HepG2 (cell line): Measurements from ENCODE around the gene MPO. TPM values are rescaled to one million over a fixed set of nuclear protein-coding genes. Genes with fewer than 3 reads are reported as not detected.
A peak's percentile ranks its signal among the peaks of the same experiment; 100 is the strongest.

Source experiments
- ATAC-seq: fragments of 200-7000 bp; cut with Tn5 transposase; 3 replicates; pipeline ENCODE4 v1.9.1; 2020; ENCODE audit warnings: mild to moderate bottlenecking, moderate library complexity
- BruUV-seq: library from RNA; stranded (reverse); fragments of 400-500 nt; replicated peaks from 2 replicates; lab custom pipeline; 2021; lab: Mats Ljungman, UMichigan
- CTCF ChIA-PET: fragments of 300-600 bp; formaldehyde crosslinking; extraction: SDS; loops from one replicate; lab custom pipeline; 2021; ENCODE audit warnings: low total read pairs, inconsistent platforms, low intra/inter-chr PET ratio; lab: Yijun Ruan, JAX
- POLR2A ChIA-PET: fragments of 350-600 bp; sonication (Branson Sonifier 250); formaldehyde crosslinking; loops from one replicate; lab custom pipeline; 2020; ENCODE audit warnings: antibody characterized with exemption, inconsistent platforms; lab: Yijun Ruan, JAX
- DNase-seq: peaks from one replicate; pipeline ENCODE4 v3.0.0-alpha.2; 2015; ENCODE audit warnings: low spot score
- FAIRE-seq: peaks from 3 replicates; lab custom pipeline; 2011; peaks lifted over from hg19 to GRCh38; lab: Jason Lieb, UNC
- H2AFZ ChIP-seq: one replicate; pipeline ENCODE4 v1.6.1; 2011; ENCODE audit warnings: low read length, inconsistent platforms
- H3K27ac ChIP-seq: fragments of 300-600 bp; 3 replicates; pipeline ENCODE4 v1.8.0; 2011; ENCODE audit warnings: mixed run types, mild to moderate bottlenecking, mixed read lengths, low read length, inconsistent platforms; ENCODE audit not compliant: insufficient read depth; ENCODE audit errors: extremely low read length
- H3K27me3 ChIP-seq, 2 experiments: fragments of 200-600 bp in 1 of 2; 2 replicates in 1 of 2; 3 replicates in 1 of 2; pipeline versions ENCODE4 v1.6.0 to v1.8.0; 2011; ENCODE audit warnings: low read length in 2 of 2, mild to moderate bottlenecking in 2 of 2, moderate library complexity in 2 of 2, inconsistent platforms in 1 of 2; ENCODE audit not compliant: insufficient read depth in 2 of 2, control insufficient read depth in 1 of 2
- H3K36me3 ChIP-seq, 2 experiments: fragments of 200-600 bp in 1 of 2; replicated peaks in 1 of 2; 2 replicates in 1 of 2; 3 replicates in 1 of 2; pipeline versions ENCODE4 v1.5.1 to v1.8.0; 2011; ENCODE audit warnings: low read length in 2 of 2, inconsistent platforms in 1 of 2; ENCODE audit not compliant: insufficient read depth in 2 of 2, control insufficient read depth in 1 of 2
- H3K4me1 ChIP-seq: 2 replicates; pipeline ENCODE4 v1.5.1; 2012; ENCODE audit warnings: low read length, inconsistent platforms; ENCODE audit not compliant: insufficient read depth
- H3K4me2 ChIP-seq: 2 replicates; pipeline ENCODE4 v1.6.0; 2011; ENCODE audit warnings: low read depth, low read length, inconsistent platforms
- H3K4me3 ChIP-seq, 3 experiments: fragments of 200-600 bp in 1 of 3; sonication (generic), shearing (Covaris generic) in 1 of 3; replicated peaks in 1 of 3; 2 replicates each; pipeline ENCODE4 v1.5.1; 2011 to 2016; ENCODE audit warnings: low read length in 3 of 3, inconsistent platforms in 2 of 3, low read depth in 2 of 3, mild to moderate bottlenecking in 2 of 3, control low read depth in 1 of 3, mixed read lengths in 1 of 3; ENCODE audit not compliant: insufficient read depth in 1 of 3
- H3K79me2 ChIP-seq: one replicate; pipeline ENCODE4 v1.6.1; 2011; ENCODE audit warnings: low read length, inconsistent platforms; ENCODE audit not compliant: insufficient read depth
- H3K9ac ChIP-seq: 2 replicates; pipeline ENCODE4 v1.6.0; 2011; ENCODE audit warnings: mild to moderate bottlenecking, low read depth, low read length, inconsistent platforms; ENCODE audit not compliant: insufficient read depth
- H3K9me3 ChIP-seq: 2 replicates; pipeline ENCODE4 v1.5.1; 2012; ENCODE audit warnings: mild to moderate bottlenecking, low read length
- H4K20me1 ChIP-seq: 2 replicates; pipeline ENCODE4 v1.6.0; 2011; ENCODE audit warnings: inconsistent platforms, mild to moderate bottlenecking, low read length, moderate library complexity; ENCODE audit not compliant: insufficient read depth
- CEBPB ChIP-seq: IDR thresholded peaks from 2 replicates; pipeline ENCODE4 v1.6.1; 2011; ENCODE audit warnings: low read depth, low read length, improper control_type of control experiment, borderline replicate concordance
- CENPX ChIP-seq: sonication (generic); formaldehyde crosslinking; IDR thresholded peaks from 2 replicates; pipeline ENCODE4 v1.9.0; 2021; ENCODE audit warnings: mild to moderate bottlenecking, missing genetic modification reagents, moderate library complexity
- CREB1 ChIP-seq, 2 experiments: fragments of 450-650 bp in 1 of 2; IDR thresholded peaks; 2 replicates each; pipeline ENCODE4 v1.6.1; 2016 to 2017; ENCODE audit warnings: control low read depth in 1 of 2, mild to moderate bottlenecking in 1 of 2, missing compliant biosample characterization in 1 of 2, missing genetic modification characterization in 1 of 2
- MAFF ChIP-seq: IDR thresholded peaks from 2 replicates; pipeline ENCODE4 v1.6.1; 2011; ENCODE audit warnings: low read depth, low read length, improper control_type of control experiment
- SMYD3 ChIP-seq: sonication (generic); formaldehyde crosslinking; IDR thresholded peaks from 2 replicates; pipeline ENCODE4 v1.8.1; 2023; ENCODE audit warnings: mild to moderate bottlenecking, missing genetic modification reagents
- ZNF205 ChIP-seq: IDR thresholded peaks from 2 replicates; pipeline ENCODE4 v1.6.1; 2018; ENCODE audit warnings: missing biosample characterization, missing genetic modification reagents
- WGBS: methylation state at CpG from one replicate; pipeline ENCODE4 v1.1.6; 2017; ENCODE audit warnings: low lambda C conversion rate; 5-methylcytosine and 5-hydroxymethylcytosine counted together
- in situ Hi-C: cut with HindIII; loops from 2 replicates; pipeline ENCODE4 v1.10.0; 2017; ENCODE audit warnings: low pct_unique_long_range_greater_than_20kb; ENCODE audit not compliant: extremely low pct_ligation_motif_present
- intact Hi-C: fragments of 100-400 bp; cut with micrococcal nuclease; formaldehyde crosslinking; loops from one replicate; pipeline ENCODE4 v1.10.0; 2022; ENCODE audit not compliant: unreplicated experiment
- polyA plus RNA-seq, 8 experiments: library from polyadenylated mRNA; depleted of rRNA in 3 of 8; stranded (reverse) in 7 of 8; unstranded in 1 of 8; fragments of >200 nt; fragmentation: Illumina TruSeq in 4 of 8; extraction: Trizol in 4 of 8; gene quantifications; 2 replicates each; pipeline versions ENCODE4 v1.2.1 to v1.2.3, GENCODE V29; 2011 to 2016; ENCODE audit warnings: low read depth in 4 of 8, missing spikeins in 1 of 8, mixed read lengths in 1 of 8; ENCODE audit not compliant: insufficient read depth in 1 of 8
- total RNA-seq, 5 experiments: library from RNA; depleted of rRNA; stranded (reverse); fragments of >200 nt; fragmentation: Illumina TruSeq; extraction: Trizol; gene quantifications; 2 replicates each; pipeline ENCODE4 v1.2.3, GENCODE V29; 2016; ENCODE audit warnings: low read depth in 1 of 5
- TF ChIP-seq, protein P1 (sequence below): IDR thresholded peaks from 2 replicates; pipeline ENCODE4 v1.6.1; 2016; ENCODE audit warnings: missing compliant biosample characterization, missing genetic modification reagents, borderline replicate concordance

The MPO gene
- total and polyA plus RNA-seq, 2 of the 13 experiments (the other 11 are each of a cell fraction or from before 2014, with no cell fraction given) = not detected

DNA sequence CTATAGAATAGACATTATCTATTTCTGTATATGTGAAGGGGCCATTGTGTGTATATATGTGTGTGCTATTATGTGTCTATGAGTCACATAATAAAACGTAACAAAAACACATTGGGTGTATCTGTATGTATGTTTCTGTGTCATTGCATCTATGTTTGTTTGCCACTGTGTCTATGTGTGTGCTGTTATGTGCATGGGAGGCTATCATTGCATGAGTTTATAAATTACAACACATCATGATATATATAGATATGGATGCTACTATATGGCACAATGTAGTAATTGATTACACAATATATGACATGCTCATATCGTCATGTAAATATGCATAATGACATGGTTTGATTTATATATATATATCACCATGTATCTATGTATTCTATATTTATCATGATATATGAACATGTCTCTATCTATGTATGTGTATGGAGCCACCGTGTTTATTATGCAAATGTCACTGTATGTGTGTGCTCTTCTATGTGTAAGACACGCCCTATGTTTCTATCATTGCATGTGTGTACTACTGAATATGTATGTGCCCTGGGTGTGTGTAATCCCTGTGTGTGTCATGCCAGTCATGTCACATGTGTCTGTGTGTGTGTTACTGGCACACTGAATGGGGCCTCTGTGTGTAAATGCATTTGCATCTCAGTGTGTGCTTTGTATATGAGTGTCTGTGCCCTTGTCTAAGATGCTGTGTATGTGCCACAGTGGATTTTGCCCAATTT lies 49.2 kb upstream of the MPO start:
- H4K20me1 ChIP-seq = no peaks in the 10 kb centered on the region
- in situ Hi-C loops (no loop called here), intact Hi-C loops (no loop called here)
- TF ChIP-seq, protein P1, sequence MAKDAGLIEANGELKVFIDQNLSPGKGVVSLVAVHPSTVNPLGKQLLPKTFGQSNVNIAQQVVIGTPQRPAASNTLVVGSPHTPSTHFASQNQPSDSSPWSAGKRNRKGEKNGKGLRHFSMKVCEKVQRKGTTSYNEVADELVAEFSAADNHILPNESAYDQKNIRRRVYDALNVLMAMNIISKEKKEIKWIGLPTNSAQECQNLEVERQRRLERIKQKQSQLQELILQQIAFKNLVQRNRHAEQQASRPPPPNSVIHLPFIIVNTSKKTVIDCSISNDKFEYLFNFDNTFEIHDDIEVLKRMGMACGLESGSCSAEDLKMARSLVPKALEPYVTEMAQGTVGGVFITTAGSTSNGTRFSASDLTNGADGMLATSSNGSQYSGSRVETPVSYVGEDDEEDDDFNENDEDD = no peak
- TF ChIP-seq CENPX (CRISPR knock-in tag) (no peak), MAFF (no peak), CEBPB (peak; percentile 72; the same call in 1 of the 2 replicates), CREB1 (IDR thresholded peaks at IDR 0.05) (peak; percentile 8; the same call in 1 of the 2 replicates), CREB1 (CRISPR knock-in tag; IDR thresholded peaks at IDR 0.05) (no peak), SMYD3 (CRISPR knock-in tag) (no peak), ZNF205 (CRISPR knock-in tag) (no peak)
- no peaks in the 10 kb centered on the region for H3K79me2 ChIP-seq
- no peak overlapping the region for H2AFZ ChIP-seq
- H3K27ac ChIP-seq = no peak overlapping the region
- H3K4me3 ChIP-seq = no peak overlapping the region
- peaks cover 44% of the 10 kb centered on the region for H3K4me1 ChIP-seq
- FAIRE-seq = no peak
- ChIA-PET POLR2A (no interaction called here), CTCF (interaction anchor here (0.7 kb wide), 1 partner anchor 118 kb away, joined by 3 read pairs; no protein-coding TSS in a partner anchor)
- peaks cover 13 to 43% of the 10 kb centered on the region in 2 experiments for H3K27me3 ChIP-seq
- no peak for ATAC-seq
- no peak overlapping the region for H3K4me2 ChIP-seq
- no peaks in the 10 kb centered on the region for H3K9me3 ChIP-seq
- DNase-seq = no peak
- BruUV-seq = no TSS peak
- 51% methylated on average over 4 of the region's 4 CpGs for WGBS
- no peaks in the 10 kb centered on the region for H3K36me3 ChIP-seq
- no peak overlapping the region for H3K9ac ChIP-seq
